NCI-H1105 treated with DMSO at 0.1 percent for 48 hours (cell line): ENCODE data around the gene TRIM4.

Source experiments
- DNase-seq: peaks from one replicate; lab custom pipeline; 2025; lab: John Stamatoyannopoulos, UW

TRIM4 gene

DNA sequence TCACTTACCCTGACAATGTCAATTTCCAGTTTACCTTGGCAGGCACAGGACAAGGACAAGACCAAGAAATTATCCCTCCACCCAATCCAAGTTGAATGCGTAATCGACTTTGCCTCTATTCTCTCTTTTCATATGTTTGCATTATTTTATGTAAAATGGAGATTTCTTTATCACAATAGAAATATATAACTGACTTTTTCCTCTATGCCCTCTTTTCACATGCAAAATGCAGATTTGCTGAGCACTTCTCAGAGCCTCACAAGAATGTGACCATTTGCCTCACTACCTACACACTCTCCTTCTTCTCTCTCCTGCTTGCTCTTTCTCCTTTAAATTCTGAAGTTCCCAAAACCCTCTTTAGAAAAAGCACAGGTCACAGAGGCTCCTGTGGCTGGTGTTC lies 76.4 kb downstream of the TRIM4 start:
- no peak for DNase-seq
